SU-DHL-6 (cell line): Measurements from ENCODE around the gene CUTA.

Experiments used
- H2AFZ ChIP-seq: fragments of 200-600 bp; sonication (generic); 2 replicates; pipeline ENCODE4 v1.6.1; 2014; ENCODE audit warnings: low read depth, mild to moderate bottlenecking, moderate library complexity, mixed read lengths, antibody characterized with exemption, low read length; ENCODE audit not compliant: severe bottlenecking
- H3F3A ChIP-seq: fragments of 200-600 bp; shearing (Covaris generic); 2 replicates; pipeline ENCODE4 v1.6.0; 2016; ENCODE audit warnings: antibody characterized with exemption, mild to moderate bottlenecking; ENCODE audit not compliant: insufficient read depth
- H3K27ac ChIP-seq: fragments of 200-600 bp; sonication (generic); 2 replicates; pipeline ENCODE4 v1.5.1; 2016; ENCODE audit warnings: low read depth, mild to moderate bottlenecking, low read length, moderate library complexity, mixed read lengths
- H3K27me3 ChIP-seq: fragments of 200-600 bp; sonication (generic), shearing (Covaris generic); 2 replicates; pipeline ENCODE4 v1.6.0; 2014; ENCODE audit warnings: mild to moderate bottlenecking, low read length
- H3K36me3 ChIP-seq: fragments of 200-600 bp; sonication (generic); 2 replicates; pipeline ENCODE4 v1.6.1; 2014; ENCODE audit warnings: mild to moderate bottlenecking, low read length, mixed read lengths
- H3K4me2 ChIP-seq: fragments of 300-600, 200-600 bp; shearing (Covaris generic), sonication (generic); 2 replicates; pipeline ENCODE4 v1.6.0; 2014; ENCODE audit warnings: low read length, low read depth, mild to moderate bottlenecking; ENCODE audit not compliant: poor library complexity, severe bottlenecking
- H3K4me3 ChIP-seq: fragments of 200-600 bp; sonication (generic); 2 replicates; pipeline ENCODE4 v1.5.1; 2014; ENCODE audit warnings: antibody characterized with exemption, low read length, mild to moderate bottlenecking, mixed read lengths; ENCODE audit not compliant: insufficient read depth, poor library complexity, severe bottlenecking
- H3K79me2 ChIP-seq: fragments of 200-600 bp; sonication (generic); 2 replicates; pipeline ENCODE4 v1.6.1; 2014; ENCODE audit warnings: mild to moderate bottlenecking, low read length, moderate library complexity; ENCODE audit not compliant: insufficient read depth
- H3K9ac ChIP-seq: fragments of 200-600 bp; sonication (generic); 2 replicates; pipeline ENCODE4 v1.7.0; 2014; ENCODE audit warnings: mild to moderate bottlenecking, low read length
- H3K9me2 ChIP-seq: fragments of 200-600 bp; sonication (generic); replicated peaks from 2 replicates; pipeline ENCODE4 v1.6.1; 2014; ENCODE audit warnings: low read length; ENCODE audit not compliant: insufficient read depth
- H3K9me3 ChIP-seq: fragments of 200-600 bp; sonication (generic); 2 replicates; pipeline ENCODE4 v1.6.1; 2014; ENCODE audit warnings: low read length, mixed read lengths; ENCODE audit not compliant: insufficient read depth
- H4K20me1 ChIP-seq: fragments of 200-600 bp; sonication (generic); 2 replicates; pipeline ENCODE4 v1.6.1; 2014; ENCODE audit warnings: low read depth, mild to moderate bottlenecking, antibody characterized with exemption, low read length, moderate library complexity, mixed read lengths
- CTCF ChIP-seq: fragments of 200-600 bp; sonication (generic); IDR thresholded peaks from one replicate; pipeline ENCODE4 v1.5.1; 2017; ENCODE audit warnings: antibody characterized with exemption, mild to moderate bottlenecking, low read length, moderate library complexity; ENCODE audit not compliant: insufficient read depth, poor library complexity, severe bottlenecking
- EZH2phosphoT487 ChIP-seq: fragments of 200-600 bp; sonication (generic), shearing (Covaris generic); conservative IDR thresholded peaks from 2 replicates; pipeline ENCODE4 v1.6.1; 2018; ENCODE audit warnings: mild to moderate bottlenecking, antibody characterized with exemption, low read length, moderate library complexity, mixed read lengths

Gene CUTA

GRCh38 chr6:33459226-33459625 is 41.3 kb upstream of the CUTA start:
- no peaks in the 10 kb centered on the region for H4K20me1 ChIP-seq
- no peaks in the 10 kb centered on the region for H3K9me2 ChIP-seq
- no peak overlapping the region for H3K27ac ChIP-seq
- no peak overlapping the region for H3K4me2 ChIP-seq
- H3K36me3 ChIP-seq, result no peaks in the 10 kb centered on the region
- H3K4me3 ChIP-seq, result no peak overlapping the region
- TF ChIP-seq CTCF (no peak), EZH2phosphoT487 (no peak)
- 0 out of 2 replicates have a peak, but pooled peaks cover 3% of the 10 kb centered on the region for H3K27me3 ChIP-seq
- no peaks in the 10 kb centered on the region for H3F3A ChIP-seq
- peaks cover 13% of the 10 kb centered on the region; the same call in 1 of the 2 replicates for H3K79me2 ChIP-seq
- no peaks in the 10 kb centered on the region for H3K9me3 ChIP-seq
- no peak overlapping the region for H3K9ac ChIP-seq
- H2AFZ ChIP-seq, result no peak overlapping the region

- Histone ChIP-seq H3K79me2 (peaks cover 16% of the 10 kb centered on the region; the same call in 1 of the 2 replicates), H3K36me3 (no peaks in the 10 kb centered on the region), H2AFZ (no peak overlapping the region), H4K20me1 (no peaks in the 10 kb centered on the region), H3K9me2 (no peaks in the 10 kb centered on the region), H3K27ac (no peak overlapping the region), H3K9ac (no peak overlapping the region), H3K4me3 (no peak overlapping the region), H3K27me3 (0 out of 2 replicates have a peak, but pooled peaks cover 3% of the 10 kb centered on the region), H3K9me3 (no peaks in the 10 kb centered on the region), H3K4me2 (no peak overlapping the region), H3F3A (no peaks in the 10 kb centered on the region)
- TF ChIP-seq EZH2phosphoT487 (no peak), CTCF (no peak)
Measured at GRCh38 chr6:33458676-33459075, 40.8 kb upstream of the CUTA start.

GRCh38 chr6:33456156-33456555 is 38.2 kb upstream of the CUTA start:
- Histone ChIP-seq H2AFZ (no peak overlapping the region), H3K4me3 (no peak overlapping the region), H4K20me1 (no peaks in the 10 kb centered on the region), H3F3A (no peaks in the 10 kb centered on the region), H3K27me3 (no peaks in the 10 kb centered on the region), H3K79me2 (peaks cover 19% of the 10 kb centered on the region; the same call in 1 of the 2 replicates), H3K4me2 (no peak overlapping the region), H3K9ac (no peak overlapping the region), H3K27ac (no peak overlapping the region), H3K9me2 (no peaks in the 10 kb centered on the region), H3K9me3 (no peaks in the 10 kb centered on the region), H3K36me3 (no peaks in the 10 kb centered on the region)
- TF ChIP-seq EZH2phosphoT487 (no peak), CTCF (no peak)
